WI38 (cell line): ENCODE measurements around the gene PSENEN.

Experiments used
- H3K4me3 ChIP-seq: 2 replicates; pipeline ENCODE4 v1.5.1; 2011; ENCODE audit warnings: low read depth, mild to moderate bottlenecking, control low read depth, low read length
- TF ChIP-seq, protein P1 (sequence below): IDR thresholded peaks from 2 replicates; pipeline ENCODE4 v1.5.1; 2012; ENCODE audit warnings: low read depth, mild to moderate bottlenecking, control low read depth, low read length

PSENEN gene

DNA sequence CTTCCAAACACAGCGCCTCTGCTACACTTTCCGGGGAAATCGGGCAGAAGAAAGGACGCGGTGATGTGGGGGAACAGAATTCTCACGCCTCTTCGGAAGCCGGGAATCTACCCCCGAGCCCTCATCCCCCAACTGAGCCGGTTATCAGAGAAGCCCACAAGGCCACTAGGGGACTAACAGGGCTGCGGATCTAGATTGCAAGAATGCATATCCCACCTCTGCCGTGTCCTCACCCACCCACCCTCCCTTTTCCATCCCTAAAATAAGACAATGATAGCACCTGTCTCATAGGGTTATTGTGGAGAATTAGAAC, 4.3 kb upstream of the PSENEN start:
- H3K4me3 ChIP-seq: peak overlapping the region; percentile 64
- TF ChIP-seq, protein P1, sequence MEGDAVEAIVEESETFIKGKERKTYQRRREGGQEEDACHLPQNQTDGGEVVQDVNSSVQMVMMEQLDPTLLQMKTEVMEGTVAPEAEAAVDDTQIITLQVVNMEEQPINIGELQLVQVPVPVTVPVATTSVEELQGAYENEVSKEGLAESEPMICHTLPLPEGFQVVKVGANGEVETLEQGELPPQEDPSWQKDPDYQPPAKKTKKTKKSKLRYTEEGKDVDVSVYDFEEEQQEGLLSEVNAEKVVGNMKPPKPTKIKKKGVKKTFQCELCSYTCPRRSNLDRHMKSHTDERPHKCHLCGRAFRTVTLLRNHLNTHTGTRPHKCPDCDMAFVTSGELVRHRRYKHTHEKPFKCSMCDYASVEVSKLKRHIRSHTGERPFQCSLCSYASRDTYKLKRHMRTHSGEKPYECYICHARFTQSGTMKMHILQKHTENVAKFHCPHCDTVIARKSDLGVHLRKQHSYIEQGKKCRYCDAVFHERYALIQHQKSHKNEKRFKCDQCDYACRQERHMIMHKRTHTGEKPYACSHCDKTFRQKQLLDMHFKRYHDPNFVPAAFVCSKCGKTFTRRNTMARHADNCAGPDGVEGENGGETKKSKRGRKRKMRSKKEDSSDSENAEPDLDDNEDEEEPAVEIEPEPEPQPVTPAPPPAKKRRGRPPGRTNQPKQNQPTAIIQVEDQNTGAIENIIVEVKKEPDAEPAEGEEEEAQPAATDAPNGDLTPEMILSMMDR: no peak

DNA sequence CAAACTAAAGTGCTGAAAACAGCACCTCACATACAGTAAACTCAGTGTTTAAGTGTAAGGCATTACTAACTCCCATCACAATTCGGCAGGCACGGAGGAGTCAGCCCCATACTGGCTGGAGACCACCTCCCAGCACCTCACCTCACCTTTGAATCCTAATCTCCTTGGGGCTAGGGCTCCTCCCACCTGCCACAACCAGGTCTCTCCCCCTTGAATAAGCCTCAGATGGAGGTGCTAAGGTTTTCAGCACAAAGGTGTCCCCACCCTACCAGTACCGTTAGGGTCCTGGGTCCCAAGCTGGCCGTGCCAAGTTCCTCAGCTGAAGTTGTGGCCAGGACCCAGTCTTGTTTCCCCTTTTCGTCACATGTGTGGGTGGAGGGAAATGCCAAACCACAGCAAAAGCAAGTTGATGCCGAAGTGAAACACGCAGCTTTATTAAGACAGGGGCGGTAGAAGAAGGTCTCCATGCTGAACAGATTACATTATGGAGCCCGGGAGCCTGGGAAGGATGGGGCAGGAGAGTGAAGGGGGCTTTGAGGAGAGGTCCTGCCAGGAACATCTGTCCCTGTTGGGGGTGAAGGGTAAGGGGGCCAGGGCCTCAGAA, 3.2 kb upstream of the PSENEN start, which contains the start of gene IGFLR1:
IGFLR1 (minus strand) TSS at position 332 of the 604 bp plus-strand sequence. CDS start 1,272 bp downstream, outside the sequence.
- TF ChIP-seq, protein P1: no peak
- H3K4me3 ChIP-seq: no peak within 1 kb of the TSS

GRCh38 chr19:35743640-35744429, 1.6 kb upstream of the PSENEN start:
- TF ChIP-seq, protein P1: no peak
- H3K4me3 ChIP-seq: no peak overlapping the region

DNA sequence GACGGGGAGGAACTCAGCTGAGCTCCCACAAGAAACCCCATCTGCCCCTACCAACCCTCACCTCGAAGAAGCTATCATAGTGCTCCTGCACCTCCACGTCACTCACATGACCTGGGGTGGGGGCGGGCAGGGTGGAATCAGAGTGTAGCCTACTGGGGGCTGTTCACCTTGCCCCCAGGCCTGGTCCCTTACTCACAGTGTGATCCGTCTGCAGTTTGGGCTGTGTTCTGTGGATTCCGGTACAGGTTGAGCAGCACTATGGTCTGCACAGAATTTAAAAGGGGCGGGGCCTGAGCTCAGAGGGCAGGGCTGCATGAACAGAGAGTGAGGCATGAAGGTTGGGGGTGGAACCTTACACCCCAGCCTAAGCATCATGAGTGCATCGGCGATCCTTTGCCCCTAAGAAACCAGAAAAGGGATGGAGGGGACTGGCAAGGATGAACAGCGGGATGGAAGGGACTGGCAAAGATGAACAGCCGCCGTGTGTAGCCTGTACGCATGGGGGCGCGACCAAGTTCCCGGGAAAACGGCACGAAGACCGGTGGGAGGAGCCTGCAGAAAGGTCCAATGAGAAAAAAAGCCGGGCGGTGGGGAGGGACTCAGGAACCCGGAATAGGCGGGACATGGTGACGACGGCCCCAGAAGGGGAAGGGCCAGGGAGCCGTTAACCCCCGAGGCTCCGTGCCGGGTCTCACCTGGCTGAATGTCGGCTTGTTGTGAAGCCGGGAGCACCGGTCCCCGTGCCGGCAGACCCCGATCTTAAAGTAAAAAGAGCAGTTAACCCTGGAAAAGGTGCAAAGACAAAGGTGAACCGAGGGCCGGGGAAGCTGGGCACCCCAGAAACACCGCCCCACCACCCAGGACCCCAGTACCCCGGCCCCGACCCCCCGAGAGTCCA, 772 bp upstream of the PSENEN start:
- TF ChIP-seq, protein P1: peak; percentile 14; the same call in 1 of the 2 replicates
- H3K4me3 ChIP-seq: peak overlapping the region; percentile 94

GRCh38 chr19:35746087-35746462, 624 bp downstream of the PSENEN start:
- H3K4me3 ChIP-seq: peak overlapping the region; percentile 94
- TF ChIP-seq, protein P1: no peak

DNA sequence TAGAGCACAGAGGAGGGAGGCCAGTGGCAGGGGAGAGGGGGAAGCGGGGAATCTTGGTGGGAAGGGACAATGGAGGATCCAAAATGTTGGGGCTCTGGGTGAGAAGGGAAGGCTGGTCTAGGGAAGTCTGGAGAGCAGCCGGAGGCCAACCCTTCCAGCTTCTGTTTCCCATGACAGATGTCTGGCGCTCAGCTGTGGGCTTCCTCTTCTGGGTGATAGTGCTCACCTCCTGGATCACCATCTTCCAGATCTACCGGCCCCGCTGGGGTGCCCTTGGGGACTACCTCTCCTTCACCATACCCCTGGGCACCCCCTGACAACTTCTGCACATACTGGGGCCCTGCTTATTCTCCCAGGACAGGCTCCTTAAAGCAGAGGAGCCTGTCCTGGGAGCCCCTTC, 1.1 kb downstream of the PSENEN start:
- TF ChIP-seq, protein P1: no peak
- H3K4me3 ChIP-seq: peak overlapping the region; percentile 94
